ENCODE results near the gene IRF1.

Gene IRF1

GRCh38 chr5:132505641-132506040 lies 15.1 kb upstream of the IRF1 start:
- no peak for DNase-seq (ENCODE audit: low read depth)
- H3K4me3 ChIP-seq (ENCODE audit: low read depth, low read length): no peak overlapping the region
- TF ChIP-seq CTCF (IDR thresholded peaks at IDR 0.05; ENCODE audit: insufficient read depth, low read depth, low read length, missing control alignments): no peak

GRCh38 chr5:132504746-132505145 lies 14.2 kb upstream of the IRF1 start:
- DNase-seq (ENCODE audit: low read depth): no peak
- no peak overlapping the region for H3K4me3 ChIP-seq (ENCODE audit: low read depth, low read length)
- no peak for TF ChIP-seq CTCF (IDR thresholded peaks at IDR 0.05; ENCODE audit: insufficient read depth, low read depth, low read length, missing control alignments)

- no peak for DNase-seq (ENCODE audit: low read depth)
- no peak for TF ChIP-seq CTCF (IDR thresholded peaks at IDR 0.05; ENCODE audit: insufficient read depth, low read depth, low read length, missing control alignments)
- no peak overlapping the region for H3K4me3 ChIP-seq (ENCODE audit: low read depth, low read length)
Measured at GRCh38 chr5:132503244-132503643, 12.7 kb upstream of the IRF1 start.

- no peak for TF ChIP-seq CTCF (IDR thresholded peaks at IDR 0.05; ENCODE audit: insufficient read depth, low read depth, low read length, missing control alignments)
- no peak for DNase-seq (ENCODE audit: low read depth)
Measured at GRCh38 chr5:132501961-132502931, 11.7 kb upstream of the IRF1 start.

GRCh38 chr5:132501629-132501956 lies 11.0 kb upstream of the IRF1 start:
- no peak overlapping the region for H3K4me3 ChIP-seq (ENCODE audit: low read depth, low read length)
- no peak for TF ChIP-seq CTCF (IDR thresholded peaks at IDR 0.05; ENCODE audit: insufficient read depth, low read depth, low read length, missing control alignments)
- DNase-seq (ENCODE audit: low read depth): no peak

More at GRCh38 chr5:132501961-132502931, 11.7 kb upstream of the IRF1 start:
- no peak overlapping the region for H3K4me3 ChIP-seq (ENCODE audit: low read depth, low read length)

- H3K4me3 ChIP-seq (ENCODE audit: low read depth, low read length): no peak overlapping the region
- DNase-seq (ENCODE audit: low read depth): peak; percentile 92
- peak; percentile 78 for TF ChIP-seq CTCF (IDR thresholded peaks at IDR 0.05; ENCODE audit: insufficient read depth, low read depth, low read length, missing control alignments)
Measured at GRCh38 chr5:132500931-132501628, 10.5 kb upstream of the IRF1 start.

All from GM12865 (cell line).